IMR-90 (cell line): ENCODE measurements around the gene TMEM256. TPM values are rescaled to one million over a fixed set of nuclear protein-coding genes. Genes with fewer than 3 reads are reported as not detected.

Experiments
- ATAC-seq: fragments of 200-7000 bp; cut with Tn5 transposase; 2 replicates; pipeline ENCODE4 v1.9.1; 2020; ENCODE audit warnings: low read depth, mild to moderate bottlenecking, moderate library complexity
- BruUV-seq: library from RNA; stranded (reverse); fragments of 400-500 nt; replicated peaks from 2 replicates; lab custom pipeline; 2021; lab: Mats Ljungman, UMichigan
- CTCF ChIA-PET: fragments of 300-600 bp; formaldehyde crosslinking; extraction: SDS; loops from one replicate; lab custom pipeline; 2021; ENCODE audit warnings: antibody characterized with exemption; lab: Yijun Ruan, JAX
- POLR2A ChIA-PET: fragments of 300-600 bp; sonication (Branson Sonifier 250); formaldehyde crosslinking; loops from one replicate; lab custom pipeline; 2022; ENCODE audit warnings: antibody characterized with exemption; ENCODE audit not compliant: unreplicated experiment; lab: Charles Lee
- DNase-seq: peaks from one replicate; pipeline ENCODE4 v3.0.0; 2013
- H2AFZ ChIP-seq: replicated peaks from 2 replicates; pipeline ENCODE3; 2013; ENCODE audit warnings: low read length, mild to moderate bottlenecking; ENCODE audit not compliant: poor library complexity
- H2AK5ac ChIP-seq: 2 replicates; pipeline ENCODE4 v1.6.1; 2013; ENCODE audit warnings: low read depth, low read length, inconsistent platforms
- H2AK9ac ChIP-seq: replicated peaks from 2 replicates; pipeline ENCODE3; 2013; ENCODE audit warnings: mild to moderate bottlenecking, low read depth, low read length, moderate library complexity; ENCODE audit not compliant: poor library complexity
- H2BK120ac ChIP-seq: 2 replicates; pipeline ENCODE4 v1.6.1; 2013; ENCODE audit warnings: low read depth, low read length, inconsistent platforms
- H2BK15ac ChIP-seq: 3 replicates; pipeline ENCODE4 v1.6.1; 2013; ENCODE audit warnings: low read depth, low read length, inconsistent platforms
- H2BK20ac ChIP-seq: 2 replicates; pipeline ENCODE4 v1.6.1; 2013; ENCODE audit warnings: low read depth, mild to moderate bottlenecking, inconsistent platforms, low read length, moderate library complexity
- H2BK5ac ChIP-seq: 2 replicates; pipeline ENCODE4 v1.6.1; 2013; ENCODE audit warnings: mild to moderate bottlenecking, low read depth, low read length, inconsistent platforms; ENCODE audit not compliant: poor library complexity, severe bottlenecking
- H3K14ac ChIP-seq: replicated peaks from 2 replicates; pipeline ENCODE4 v1.6.1; 2013; ENCODE audit warnings: low read depth, low read length, inconsistent platforms
- H3K18ac ChIP-seq: 2 replicates; pipeline ENCODE4 v1.6.1; 2013; ENCODE audit warnings: low read depth, low read length, control low read depth
- H3K23ac ChIP-seq: 2 replicates; pipeline ENCODE4 v1.6.1; 2013; ENCODE audit warnings: low read depth, low read length, inconsistent platforms
- H3K27ac ChIP-seq: 2 replicates; pipeline ENCODE4 v1.5.1; 2013; ENCODE audit warnings: mild to moderate bottlenecking, control low read depth, low read length; ENCODE audit not compliant: insufficient read depth
- H3K27me3 ChIP-seq: 2 replicates; pipeline ENCODE4 v1.6.1; 2013; ENCODE audit warnings: low read length; ENCODE audit not compliant: control insufficient read depth, insufficient read depth
- H3K36me3 ChIP-seq: 2 replicates; pipeline ENCODE4 v1.6.1; 2013; ENCODE audit warnings: low read length, mixed read lengths; ENCODE audit not compliant: control insufficient read depth, insufficient read depth
- H3K4ac ChIP-seq: 2 replicates; pipeline ENCODE4 v1.6.1; 2013; ENCODE audit warnings: low read depth, low read length, inconsistent platforms
- H3K4me1 ChIP-seq: 2 replicates; pipeline ENCODE4 v1.6.1; 2013; ENCODE audit warnings: low read length, mixed read lengths; ENCODE audit not compliant: control insufficient read depth, insufficient read depth
- H3K4me2 ChIP-seq: 2 replicates; pipeline ENCODE4 v1.6.1; 2013; ENCODE audit warnings: low read depth, mild to moderate bottlenecking, control low read depth, low read length, moderate library complexity
- H3K4me3 ChIP-seq: 2 replicates; pipeline ENCODE4 v1.5.1; 2013; ENCODE audit warnings: low read depth, mild to moderate bottlenecking, control low read depth, low read length, moderate library complexity; ENCODE audit not compliant: insufficient read depth
- H3K56ac ChIP-seq: 2 replicates; pipeline ENCODE4 v1.6.1; 2013; ENCODE audit warnings: low read length, inconsistent platforms; ENCODE audit not compliant: insufficient read depth; ENCODE audit errors: extremely low read depth
- H3K79me1 ChIP-seq, 2 experiments: 2 replicates each; pipeline ENCODE4 v1.6.1; 2013; ENCODE audit warnings: low read length in 2 of 2, inconsistent platforms in 1 of 2, low read depth in 1 of 2
- H3K9ac ChIP-seq: 2 replicates; pipeline ENCODE4 v1.6.1; 2013; ENCODE audit warnings: low read depth, low read length, control low read depth
- H3K9me1 ChIP-seq: 2 replicates; pipeline ENCODE4 v1.6.1; 2013; ENCODE audit warnings: low read length, inconsistent platforms; ENCODE audit not compliant: insufficient read depth
- H3K9me3 ChIP-seq: 2 replicates; pipeline ENCODE4 v1.6.1; 2013; ENCODE audit warnings: low read length; ENCODE audit not compliant: control insufficient read depth, insufficient read depth
- H4K20me1 ChIP-seq: 2 replicates; pipeline ENCODE4 v1.6.1; 2013; ENCODE audit warnings: low read length, inconsistent platforms; ENCODE audit not compliant: insufficient read depth
- H4K5ac ChIP-seq: 2 replicates; pipeline ENCODE4 v1.6.1; 2013; ENCODE audit warnings: mild to moderate bottlenecking, low read depth, low read length, control low read depth
- H4K8ac ChIP-seq, 2 experiments: 2 replicates each; pipeline ENCODE4 v1.6.1; 2013; ENCODE audit warnings: low read depth in 2 of 2, low read length in 2 of 2, control low read depth in 1 of 2, inconsistent platforms in 1 of 2
- H4K91ac ChIP-seq: 2 replicates; pipeline ENCODE4 v1.6.1; 2013; ENCODE audit warnings: low read depth, low read length, inconsistent platforms; ENCODE audit not compliant: insufficient read depth
- CHD1 ChIP-seq: IDR thresholded peaks from 2 replicates; pipeline ENCODE4 v1.6.1; 2012; ENCODE audit warnings: low read depth, low read length, improper control_type of control experiment
- CTCF ChIP-seq: conservative IDR thresholded peaks from 2 replicates; pipeline ENCODE4 v1.5.1; 2012; ENCODE audit warnings: mild to moderate bottlenecking, low read depth, low read length, improper control_type of control experiment
- ELK1 ChIP-seq: fragments of 150-350 bp; IDR thresholded peaks from 2 replicates; pipeline ENCODE4 v1.6.1; 2016; ENCODE audit warnings: low read depth, mild to moderate bottlenecking, low read length, moderate library complexity, borderline replicate concordance
- FOS ChIP-seq: fragments of 150-350 bp; IDR thresholded peaks from 2 replicates; pipeline ENCODE4 v1.6.1; 2016; ENCODE audit warnings: low read depth, low read length
- MAFK ChIP-seq: IDR thresholded peaks from 2 replicates; pipeline ENCODE4 v1.6.1; 2012; ENCODE audit warnings: low read depth, low read length, improper control_type of control experiment
- MAZ ChIP-seq: IDR thresholded peaks from 2 replicates; pipeline ENCODE4 v1.6.1; 2012; ENCODE audit warnings: low read depth, mild to moderate bottlenecking, low read length, improper control_type of control experiment, moderate library complexity, borderline replicate concordance
- MXI1 ChIP-seq: IDR thresholded peaks from 2 replicates; pipeline ENCODE4 v1.6.1; 2012; ENCODE audit warnings: low read depth, mild to moderate bottlenecking, low read length, moderate library complexity, borderline replicate concordance
- NFE2L2 ChIP-seq: fragments of 150-350 bp; IDR thresholded peaks from 2 replicates; pipeline ENCODE4 v1.6.1; 2016; ENCODE audit warnings: low read depth, mild to moderate bottlenecking, low read length
- RCOR1 ChIP-seq: IDR thresholded peaks from 2 replicates; pipeline ENCODE4 v1.6.1; 2012; ENCODE audit warnings: mild to moderate bottlenecking, low read length, improper control_type of control experiment; ENCODE audit not compliant: insufficient replicate concordance
- SMC3 ChIP-seq: fragments of 150-350 bp; IDR thresholded peaks from 2 replicates; pipeline ENCODE4 v1.6.1; 2016; ENCODE audit warnings: low read depth, mild to moderate bottlenecking, antibody characterized with exemption, low read length, moderate library complexity
- USF2 ChIP-seq: fragments of 150-350 bp; IDR thresholded peaks from 2 replicates; pipeline ENCODE4 v1.6.1; 2017; ENCODE audit warnings: mild to moderate bottlenecking, antibody characterized with exemption, low read length, low read depth
- WGBS, 2 experiments: methylation state at CpG; one replicate each; pipeline versions ENCODE4 v1.1.5 to v1.1.7; 2013; ENCODE audit warnings: missing lambda C conversion rate in 2 of 2; ENCODE audit not compliant: insufficient read length in 1 of 2; ENCODE audit errors: extremely low coverage in 2 of 2; 5-methylcytosine and 5-hydroxymethylcytosine counted together
- dilution Hi-C: fragments of 300-500 bp; cut with HindIII; formaldehyde crosslinking; loops from one replicate; pipeline ENCODE4 v1.14.3; 2018; ENCODE audit warnings: low sequenced_read_pairs; ENCODE audit not compliant: unreplicated experiment
- in situ Hi-C: fragments of 300-500 bp; cut with MboI; formaldehyde crosslinking; loops from 3 replicates; pipeline ENCODE4 v1.14.3; 2019; ENCODE audit warnings: low sequenced_read_pairs, inconsistent platforms, mixed read lengths
- intact Hi-C: fragments of 100-400 bp; cut with micrococcal nuclease; formaldehyde crosslinking; loops from 2 replicates; pipeline ENCODE4 v1.10.0; 2022
- polyA plus RNA-seq, 3 experiments: library from polyadenylated mRNA; depleted of rRNA; stranded (reverse); fragments of >200 nt; gene quantifications; 2 replicates each; pipeline ENCODE4 v1.2.3, GENCODE V29; 2012; ENCODE audit warnings: low replicate concordance in 1 of 3
- total RNA-seq: library from RNA; depleted of rRNA; stranded (reverse); fragments of >200 nt; gene quantifications from 2 replicates; pipeline ENCODE4 v1.2.3, GENCODE V29; 2012

TMEM256 gene
- total and polyA plus RNA-seq, 2 of the 4 experiments (the other 2 are of a cell fraction): 38.4 to 174 TPM

- 0 out of 2 replicates have a peak overlapping the region, but pooled peaks have one; percentile 55 for H2BK120ac ChIP-seq
- peak overlapping the region; percentile 75 for H3K27ac ChIP-seq
- H4K8ac ChIP-seq: peak overlapping the region; percentile 63 to 90; a peak in 3 of 4 replicates
- H3K9me3 ChIP-seq: no peaks in the 10 kb centered on the region
- peak overlapping the region; percentile 80 for H4K91ac ChIP-seq
- no peak overlapping the region for H3K18ac ChIP-seq
- ATAC-seq: peak; percentile 45
- peaks cover 2% of the 10 kb centered on the region; the same call in 1 of the 2 replicates for H3K36me3 ChIP-seq
- peak overlapping the region; percentile 95 for H3K4me2 ChIP-seq
- peaks cover 11 to 51% of the 10 kb centered on the region in 2 experiments for H3K79me1 ChIP-seq
- H2AFZ ChIP-seq: peak overlapping the region; percentile 100
- H2AK5ac ChIP-seq: no peak overlapping the region
- no peak for DNase-seq
- peaks cover 9% of the 10 kb centered on the region for H3K4me1 ChIP-seq
- CTCF ChIA-PET: interaction anchor here (0.8 kb wide), 1 partner anchor 32 kb away, joined by 4 read pairs; the partner anchor contains the start of gene TMEM102
- peak overlapping the region; percentile 64 for H3K4me3 ChIP-seq
- peak overlapping the region; percentile 97 for H2AK9ac ChIP-seq
- peak overlapping the region; percentile 67; the same call in 1 of the 2 replicates for H3K23ac ChIP-seq
- peak overlapping the region; percentile 61 for H2BK5ac ChIP-seq
- dilution Hi-C loops: no loop called here
- POLR2A ChIA-PET: interaction anchor here (0.6 to 1.7 kb wide), 8 partner anchors 9 to 1940 kb away, joined by 3 to 9 read pairs (median 4); partner anchors contain the start of gene PLSCR3
- H3K56ac ChIP-seq: peak overlapping the region; percentile 64; the same call in 1 of the 2 replicates
- H3K27me3 ChIP-seq: no peaks in the 10 kb centered on the region
- TF ChIP-seq RCOR1 (no peak), NFE2L2 (no peak), USF2 (no peak), CTCF (no peak), ELK1 (no peak), FOS (no peak), CHD1 (no peak), MAZ (no peak), MXI1 (no peak), SMC3 (no peak), MAFK (no peak)
- H3K9me1 ChIP-seq: no peaks in the 10 kb centered on the region
- no TSS peak for BruUV-seq
- peaks cover 7% of the 10 kb centered on the region for H4K20me1 ChIP-seq
- no peak overlapping the region for H2BK20ac ChIP-seq
- peak overlapping the region; percentile 86 for H3K4ac ChIP-seq
- H4K5ac ChIP-seq: no peak overlapping the region
- intact Hi-C loops: no loop called here
- in situ Hi-C loops: no loop called here
- peak overlapping the region; percentile 84 for H3K9ac ChIP-seq
- no peak overlapping the region for H2BK15ac ChIP-seq
- peak overlapping the region; percentile 94 for H3K14ac ChIP-seq
- no CpG with 5 or more reads among the region's 13 CpGs for WGBS, 2 experiments
Observed at GRCh38 chr17:7403727-7403976, 245 bp downstream of the TMEM256 start.
